Loucy (cell line): ENCODE measurements around the gene IL1RAPL2.
"Not testable (repeated sequence)": the region's sequence is repeated elsewhere in the genome, so short reads cannot be mapped to it uniquely, and the experiment has no call there.

Source experiments
- H2AFZ ChIP-seq: fragments of 200-600 bp; sonication (generic); 2 replicates; pipeline ENCODE4 v1.6.0; 2016; ENCODE audit warnings: antibody characterized with exemption, mild to moderate bottlenecking, low read length, moderate library complexity
- H3F3A ChIP-seq: fragments of 200-600 bp; 2 replicates; pipeline ENCODE4 v1.6.0; 2016; ENCODE audit warnings: antibody characterized with exemption, low read depth, mild to moderate bottlenecking
- H3K27me3 ChIP-seq: fragments of 200-600 bp; sonication (generic); 2 replicates; pipeline ENCODE4 v1.6.1; 2014; ENCODE audit warnings: low read length, mild to moderate bottlenecking; ENCODE audit not compliant: insufficient read depth, poor library complexity, severe bottlenecking
- H3K36me3 ChIP-seq: fragments of 200-600 bp; sonication (generic); 2 replicates; pipeline ENCODE4 v1.6.1; 2016; ENCODE audit warnings: low read length; ENCODE audit not compliant: insufficient read depth
- H3K4me1 ChIP-seq: fragments of 200-600 bp; sonication (generic); 2 replicates; pipeline ENCODE4 v1.5.1; 2014; ENCODE audit warnings: low read length, mild to moderate bottlenecking; ENCODE audit not compliant: insufficient read depth, poor library complexity, severe bottlenecking
- H3K4me2 ChIP-seq: fragments of 200-600 bp; sonication (generic); 2 replicates; pipeline ENCODE4 v1.6.0; 2014; ENCODE audit warnings: antibody characterized with exemption, low read length, low read depth, mild to moderate bottlenecking; ENCODE audit not compliant: poor library complexity, severe bottlenecking
- H3K4me3 ChIP-seq: fragments of 200-600 bp; sonication (generic); 2 replicates; pipeline ENCODE4 v1.5.1; 2014; ENCODE audit warnings: low read length, mild to moderate bottlenecking, mixed read lengths; ENCODE audit not compliant: poor library complexity, severe bottlenecking
- H3K79me2 ChIP-seq: fragments of 200-600 bp; sonication (generic); 2 replicates; pipeline ENCODE4 v1.6.1; 2014; ENCODE audit warnings: low read length; ENCODE audit not compliant: insufficient read depth
- H3K9ac ChIP-seq: fragments of 200-600 bp; sonication (generic); 2 replicates; pipeline ENCODE4 v1.6.0; 2014; ENCODE audit warnings: mild to moderate bottlenecking, low read depth, low read length, moderate library complexity; ENCODE audit not compliant: poor library complexity, severe bottlenecking
- H3K9me2 ChIP-seq: fragments of 200-600 bp; sonication (generic); replicated peaks from 2 replicates; pipeline ENCODE4 v1.6.1; 2016; ENCODE audit warnings: low read depth, low read length, mixed read lengths
- H3K9me3 ChIP-seq: fragments of 200-600 bp; sonication (generic); 2 replicates; pipeline ENCODE4 v1.6.1; 2014; ENCODE audit warnings: mild to moderate bottlenecking, antibody characterized with exemption, low read length, low read depth; ENCODE audit not compliant: insufficient read depth
- H4K20me1 ChIP-seq: fragments of 200-600 bp; sonication (generic); 2 replicates; pipeline ENCODE4 v1.6.0; 2014; ENCODE audit warnings: antibody characterized with exemption, low read length, mild to moderate bottlenecking; ENCODE audit not compliant: insufficient read depth, poor library complexity, severe bottlenecking
- EZH2phosphoT487 ChIP-seq: fragments of 200-600 bp; IDR thresholded peaks from 2 replicates; pipeline ENCODE4 v1.6.1; 2018; ENCODE audit warnings: antibody characterized with exemption, mild to moderate bottlenecking, moderate library complexity, borderline replicate concordance
- TF ChIP-seq, protein P1 (sequence below): fragments of 200-600 bp; sonication (generic); conservative IDR thresholded peaks from 2 replicates; pipeline ENCODE4 v1.5.1; 2014; ENCODE audit warnings: mild to moderate bottlenecking, antibody characterized with exemption, low read length

Gene IL1RAPL2

GRCh38 chrX:105658136-105658535 is 1092.1 kb downstream of the IL1RAPL2 start:
- Histone ChIP-seq H4K20me1 (no peaks in the 10 kb centered on the region), H3K4me1 (no peaks in the 10 kb centered on the region), H3K79me2 (no peaks in the 10 kb centered on the region), H3K27me3 (no peaks in the 10 kb centered on the region), H3K4me2 (no peak overlapping the region), H3K36me3 (no peaks in the 10 kb centered on the region), H3K9ac (no peak overlapping the region), H2AFZ (no peak overlapping the region), H3K9me2 (no peaks in the 10 kb centered on the region), H3F3A (no peaks in the 10 kb centered on the region), H3K9me3 (no peaks in the 10 kb centered on the region), H3K4me3 (no peak overlapping the region)
- no peak for TF ChIP-seq EZH2phosphoT487
- TF ChIP-seq, protein P1, sequence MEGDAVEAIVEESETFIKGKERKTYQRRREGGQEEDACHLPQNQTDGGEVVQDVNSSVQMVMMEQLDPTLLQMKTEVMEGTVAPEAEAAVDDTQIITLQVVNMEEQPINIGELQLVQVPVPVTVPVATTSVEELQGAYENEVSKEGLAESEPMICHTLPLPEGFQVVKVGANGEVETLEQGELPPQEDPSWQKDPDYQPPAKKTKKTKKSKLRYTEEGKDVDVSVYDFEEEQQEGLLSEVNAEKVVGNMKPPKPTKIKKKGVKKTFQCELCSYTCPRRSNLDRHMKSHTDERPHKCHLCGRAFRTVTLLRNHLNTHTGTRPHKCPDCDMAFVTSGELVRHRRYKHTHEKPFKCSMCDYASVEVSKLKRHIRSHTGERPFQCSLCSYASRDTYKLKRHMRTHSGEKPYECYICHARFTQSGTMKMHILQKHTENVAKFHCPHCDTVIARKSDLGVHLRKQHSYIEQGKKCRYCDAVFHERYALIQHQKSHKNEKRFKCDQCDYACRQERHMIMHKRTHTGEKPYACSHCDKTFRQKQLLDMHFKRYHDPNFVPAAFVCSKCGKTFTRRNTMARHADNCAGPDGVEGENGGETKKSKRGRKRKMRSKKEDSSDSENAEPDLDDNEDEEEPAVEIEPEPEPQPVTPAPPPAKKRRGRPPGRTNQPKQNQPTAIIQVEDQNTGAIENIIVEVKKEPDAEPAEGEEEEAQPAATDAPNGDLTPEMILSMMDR, result no peak

- TF ChIP-seq EZH2phosphoT487, result no peak
- TF ChIP-seq, protein P1, result no peak
- no peak overlapping the region for H3K4me3 ChIP-seq
- no peaks in the 10 kb centered on the region for H3K4me1 ChIP-seq
- H3K9me2 ChIP-seq, result no peaks in the 10 kb centered on the region
- no peaks in the 10 kb centered on the region for H3K36me3 ChIP-seq
- no peaks in the 10 kb centered on the region for H3F3A ChIP-seq
- H2AFZ ChIP-seq, result no peak overlapping the region
- H3K4me2 ChIP-seq, result no peak overlapping the region
- H3K9me3 ChIP-seq, result no peaks in the 10 kb centered on the region
- no peaks in the 10 kb centered on the region for H3K27me3 ChIP-seq
- no peaks in the 10 kb centered on the region for H3K79me2 ChIP-seq
- H4K20me1 ChIP-seq, result no peaks in the 10 kb centered on the region
- no peak overlapping the region for H3K9ac ChIP-seq
These were observed 1096.2 kb downstream of the IL1RAPL2 start for GRCh38 chrX:105662248-105662647.

- no peak overlapping the region for H3K4me2 ChIP-seq
- H3K4me3 ChIP-seq, result no peak overlapping the region
- H3K27me3 ChIP-seq, result no peaks in the 10 kb centered on the region
- no peaks in the 10 kb centered on the region for H3K36me3 ChIP-seq
- no peaks in the 10 kb centered on the region for H4K20me1 ChIP-seq
- TF ChIP-seq, protein P1, result no peak
- TF ChIP-seq EZH2phosphoT487, result no peak
- no peaks in the 10 kb centered on the region for H3K9me3 ChIP-seq
- no peaks in the 10 kb centered on the region for H3K4me1 ChIP-seq
- no peaks in the 10 kb centered on the region for H3F3A ChIP-seq
- H3K9ac ChIP-seq, result no peak overlapping the region
- no peaks in the 10 kb centered on the region for H3K9me2 ChIP-seq
- H2AFZ ChIP-seq, result no peak overlapping the region
- H3K79me2 ChIP-seq, result no peaks in the 10 kb centered on the region
These were observed 1098.2 kb downstream of the IL1RAPL2 start for GRCh38 chrX:105664243-105664642.

DNA sequence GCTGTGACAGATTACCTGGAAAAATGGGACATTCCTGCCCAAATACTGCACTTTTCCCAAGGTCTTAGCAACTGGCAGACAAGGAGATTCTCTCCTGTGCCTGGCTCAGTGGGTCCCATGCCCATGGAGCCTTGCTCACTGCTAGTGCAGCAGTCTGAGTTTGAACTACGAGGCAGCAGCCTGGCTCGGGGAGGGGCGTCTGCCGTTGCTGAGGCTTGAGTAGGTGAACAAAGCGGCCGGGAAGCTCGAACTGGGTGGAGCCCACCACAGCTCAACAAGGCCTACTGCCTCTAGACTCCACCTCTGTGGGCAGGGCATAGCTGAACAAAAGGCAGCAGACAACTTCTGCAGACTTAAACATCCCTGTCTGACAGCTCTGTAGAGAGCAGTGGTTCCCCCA is 1118.3 kb downstream of the IL1RAPL2 start:
- H4K20me1 ChIP-seq, H3K4me2 ChIP-seq, H3K27me3 ChIP-seq, H2AFZ ChIP-seq, H3K4me3 ChIP-seq, H3K79me2 ChIP-seq, H3K4me1 ChIP-seq, H3K9me2 ChIP-seq, H3K9me3 ChIP-seq, H3K9ac ChIP-seq, H3F3A ChIP-seq, H3K36me3 ChIP-seq: not testable (repeated sequence)
